HG02870 (cell line): ENCODE data around the gene RHD.
"Not testable (repeated sequence)": the region's sequence is repeated elsewhere in the genome, so short reads cannot be mapped to it uniquely, and the experiment has no call there.

Source experiments
- ATAC-seq: cut with Tn5 transposase; IDR thresholded peaks from one replicate; pipeline ENCODE4 v1.9.1; 2021; ENCODE audit warnings: mild to moderate bottlenecking, moderate library complexity; ENCODE audit not compliant: unreplicated experiment

The RHD gene

GRCh38 chr1:25302330-25302729 is 30.0 kb downstream of the RHD start:
- ATAC-seq = not testable (repeated sequence)

GRCh38 chr1:25304936-25305335 is 32.6 kb downstream of the RHD start:
- ATAC-seq = not testable (repeated sequence)

- not testable (repeated sequence) for ATAC-seq
These were observed 35.9 kb downstream of the RHD start for GRCh38 chr1:25308168-25308567.

GRCh38 chr1:25309085-25309484 is 36.8 kb downstream of the RHD start:
- ATAC-seq = not testable (repeated sequence)

- not testable (repeated sequence) for ATAC-seq
These were observed 37.2 kb downstream of the RHD start for GRCh38 chr1:25309486-25309885.

- ATAC-seq = not testable (repeated sequence)
These were observed 40.6 kb downstream of the RHD start for GRCh38 chr1:25312806-25313470.

GRCh38 chr1:25320314-25320938 is 48.1 kb downstream of the RHD start:
- ATAC-seq = not testable (repeated sequence)

- not testable (repeated sequence) for ATAC-seq
These were observed 49.8 kb downstream of the RHD start for GRCh38 chr1:25322127-25322526.

- not testable (repeated sequence) for ATAC-seq
These were observed 52.1 kb downstream of the RHD start for GRCh38 chr1:25324407-25324806.

GRCh38 chr1:25327864-25328790 is 55.8 kb downstream of the RHD start:
- ATAC-seq = not testable (repeated sequence)

GRCh38 chr1:25328791-25329185 is 56.5 kb downstream of the RHD start:
- ATAC-seq = not testable (repeated sequence)

- ATAC-seq = not testable (repeated sequence)
These were observed 57.0 kb downstream of the RHD start for GRCh38 chr1:25329336-25329735.

- not testable (repeated sequence) for ATAC-seq
These were observed 57.6 kb downstream of the RHD start for GRCh38 chr1:25329950-25330349.

GRCh38 chr1:25336922-25337354 is 64.6 kb downstream of the RHD start:
- ATAC-seq = peak; percentile 25

- ATAC-seq = peak; percentile 25
These were observed 65.3 kb downstream of the RHD start for GRCh38 chr1:25337483-25338187.

- peak; percentile 65 for ATAC-seq
These were observed 66.1 kb downstream of the RHD start, which contains the start of gene TMEM50A for GRCh38 chr1:25338188-25338981. Gene TMEM50A (plus strand): TSS chr1:25338334. CDS start chr1:25340487, 2,153 bp downstream.

GRCh38 chr1:25338986-25339385 is 66.7 kb downstream of the RHD start:
- no peak for ATAC-seq

- ATAC-seq = no peak
These were observed 69.4 kb downstream of the RHD start for GRCh38 chr1:25341746-25342145.

GRCh38 chr1:25342846-25343245 is 70.5 kb downstream of the RHD start:
- no peak for ATAC-seq

GRCh38 chr1:25343872-25344271 is 71.6 kb downstream of the RHD start:
- no peak for ATAC-seq
